ENCODE results near the gene UBE2J2.

- TF ChIP-seq POLR2A (IDR thresholded peaks at IDR 0.05) (no peak), CTCF (IDR thresholded peaks at IDR 0.05) (no peak)
Measured at GRCh38 chr1:1294250-1294890, 20.7 kb upstream of the UBE2J2 start.
